Progenitor cell of endocrine pancreas (in vitro differentiated cells): ENCODE measurements around the gene POLN. TPM values are rescaled to one million over a fixed set of nuclear protein-coding genes. Genes with fewer than 3 reads are reported as not detected.

ENCODE experiments used
- DNase-seq: peaks from one replicate; pipeline ENCODE4 v3.0.0; 2021; ENCODE audit warnings: low spot score; ENCODE audit not compliant: unreplicated experiment
- H3K27ac Mint-ChIP-seq: 2 replicates; pipeline ENCODE4 v1.8.0; 2021; ENCODE audit warnings: mild to moderate bottlenecking, moderate library complexity, mixed read lengths
- H3K27me3 Mint-ChIP-seq: 2 replicates; pipeline ENCODE4 v1.8.0; 2021; ENCODE audit warnings: mixed read lengths
- H3K36me3 Mint-ChIP-seq: 2 replicates; pipeline ENCODE4 v1.8.0; 2022; ENCODE audit warnings: mixed read lengths; ENCODE audit not compliant: insufficient read depth
- H3K4me1 Mint-ChIP-seq: 2 replicates; pipeline ENCODE4 v1.8.0; 2021; ENCODE audit warnings: low read depth, mixed read lengths
- H3K4me3 Mint-ChIP-seq: 2 replicates; pipeline ENCODE4 v1.8.0; 2021; ENCODE audit warnings: low read depth, mild to moderate bottlenecking, moderate library complexity, mixed read lengths
- H3K9me3 Mint-ChIP-seq: 2 replicates; pipeline ENCODE4 v1.8.0; 2021; ENCODE audit warnings: low read depth, mixed read lengths
- total RNA-seq: library from RNA; stranded (reverse); gene quantifications from 2 replicates; pipeline ENCODE4 v1.2.1, GENCODE V29; 2021
- TF ChIP-seq, protein P1 (sequence below): fragments of 200-600 bp; sonication (generic); IDR thresholded peaks from one replicate; pipeline ENCODE4 v1.5.0; 2021; ENCODE audit warnings: antibody characterized with exemption, mild to moderate bottlenecking; ENCODE audit not compliant: unreplicated experiment

The POLN gene
- total RNA-seq, 1 donor from 2014 or later, result 5.9 TPM

DNA sequence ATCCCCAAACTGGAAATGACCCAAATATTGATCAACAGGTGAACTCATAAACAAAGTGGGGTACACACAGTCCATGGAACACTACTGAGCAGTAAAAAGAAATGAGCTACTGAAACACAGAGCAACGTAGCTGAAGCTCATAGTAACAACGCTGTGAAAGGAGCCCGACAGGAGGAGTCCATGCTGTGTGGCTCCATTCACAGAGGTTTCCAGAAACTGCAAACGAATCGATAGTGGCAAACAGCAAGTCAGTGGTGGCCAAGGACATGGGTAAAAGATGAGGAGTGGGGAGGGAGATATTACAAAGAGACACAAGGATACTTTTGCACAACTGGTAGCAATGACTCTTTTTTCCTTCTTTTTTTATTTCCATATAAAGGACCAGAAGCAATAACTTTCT, 90.4 kb downstream of the POLN start:
- DNase-seq, result no peak
- TF ChIP-seq, protein P1, sequence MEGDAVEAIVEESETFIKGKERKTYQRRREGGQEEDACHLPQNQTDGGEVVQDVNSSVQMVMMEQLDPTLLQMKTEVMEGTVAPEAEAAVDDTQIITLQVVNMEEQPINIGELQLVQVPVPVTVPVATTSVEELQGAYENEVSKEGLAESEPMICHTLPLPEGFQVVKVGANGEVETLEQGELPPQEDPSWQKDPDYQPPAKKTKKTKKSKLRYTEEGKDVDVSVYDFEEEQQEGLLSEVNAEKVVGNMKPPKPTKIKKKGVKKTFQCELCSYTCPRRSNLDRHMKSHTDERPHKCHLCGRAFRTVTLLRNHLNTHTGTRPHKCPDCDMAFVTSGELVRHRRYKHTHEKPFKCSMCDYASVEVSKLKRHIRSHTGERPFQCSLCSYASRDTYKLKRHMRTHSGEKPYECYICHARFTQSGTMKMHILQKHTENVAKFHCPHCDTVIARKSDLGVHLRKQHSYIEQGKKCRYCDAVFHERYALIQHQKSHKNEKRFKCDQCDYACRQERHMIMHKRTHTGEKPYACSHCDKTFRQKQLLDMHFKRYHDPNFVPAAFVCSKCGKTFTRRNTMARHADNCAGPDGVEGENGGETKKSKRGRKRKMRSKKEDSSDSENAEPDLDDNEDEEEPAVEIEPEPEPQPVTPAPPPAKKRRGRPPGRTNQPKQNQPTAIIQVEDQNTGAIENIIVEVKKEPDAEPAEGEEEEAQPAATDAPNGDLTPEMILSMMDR, result no peak
- H3K4me3 Mint-ChIP-seq, result no peak overlapping the region
- peaks cover 3% of the 10 kb centered on the region for H3K9me3 Mint-ChIP-seq
- H3K4me1 Mint-ChIP-seq, result no peaks in the 10 kb centered on the region
- H3K27me3 Mint-ChIP-seq, result no peaks in the 10 kb centered on the region
- H3K36me3 Mint-ChIP-seq, result peaks cover 2% of the 10 kb centered on the region
- H3K27ac Mint-ChIP-seq, result no peak overlapping the region

DNA sequence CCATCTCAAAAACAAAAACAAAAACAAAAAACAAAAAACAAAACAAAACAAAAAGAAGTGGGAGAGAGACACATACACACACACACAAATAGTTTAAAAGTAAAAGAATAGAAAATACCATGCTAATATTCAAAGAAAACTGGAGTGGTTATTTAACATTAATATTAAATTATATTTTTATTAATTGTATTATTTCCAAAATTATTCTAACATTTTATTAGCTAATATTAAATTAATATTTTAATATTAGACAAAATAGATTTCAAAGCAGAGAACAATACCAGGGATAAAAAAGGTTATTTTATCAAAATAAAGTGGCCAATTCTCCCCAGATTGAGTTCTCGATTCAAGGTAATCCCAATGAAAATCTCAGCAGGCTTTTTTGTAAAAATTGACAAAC, 91.8 kb downstream of the POLN start:
- Mint-ChIP-seq H3K4me3 (no peak overlapping the region), H3K27ac (no peak overlapping the region), H3K27me3 (no peaks in the 10 kb centered on the region)

DNA sequence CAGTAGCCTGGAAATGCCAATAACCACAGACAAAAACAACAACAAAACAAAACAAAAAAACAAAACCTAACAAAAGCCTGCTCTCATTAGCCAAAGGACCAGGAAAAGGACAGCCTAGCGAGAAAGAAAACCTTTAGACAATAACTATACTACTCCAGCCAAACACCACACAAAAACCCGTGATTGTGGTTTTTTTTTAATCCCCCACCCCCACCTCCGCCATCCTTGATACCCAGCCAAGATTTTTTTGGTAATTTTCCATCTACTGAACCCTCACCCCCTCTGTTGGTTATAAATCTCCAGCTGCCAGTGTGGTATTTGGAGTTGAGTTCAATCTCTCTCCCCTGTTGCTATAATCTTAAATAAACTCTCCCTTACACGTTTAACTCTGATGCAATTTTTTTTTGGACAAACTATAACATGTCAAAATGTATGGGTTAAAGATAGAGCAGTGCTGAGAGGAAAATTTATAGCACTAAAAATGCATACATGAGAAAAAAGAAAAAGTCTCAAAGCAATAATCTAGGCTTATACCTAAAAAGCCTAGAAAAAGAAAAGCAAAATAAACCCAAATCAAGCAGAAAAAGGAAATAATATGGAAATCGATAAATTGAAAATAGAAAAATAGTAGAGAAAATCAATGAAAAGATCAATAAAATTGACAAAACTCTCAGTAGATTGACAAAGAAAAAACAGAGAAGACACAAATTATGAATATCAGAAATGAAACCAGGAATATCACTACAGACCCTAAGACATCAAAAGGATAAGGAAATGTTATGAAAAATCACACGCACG, 99.1 kb downstream of the POLN start:
- H3K27ac Mint-ChIP-seq, result no peak overlapping the region
- no peaks in the 10 kb centered on the region for H3K36me3 Mint-ChIP-seq
- H3K4me3 Mint-ChIP-seq, result no peak overlapping the region
- TF ChIP-seq, protein P1, result no peak
- peaks cover 5% of the 10 kb centered on the region for H3K4me1 Mint-ChIP-seq
- peaks cover 8% of the 10 kb centered on the region for H3K9me3 Mint-ChIP-seq
- no peak for DNase-seq
- H3K27me3 Mint-ChIP-seq, result peaks cover 6% of the 10 kb centered on the region

More for the DNA sequence above, 91.8 kb downstream of the POLN start:
- TF ChIP-seq, protein P1, result no peak
- Mint-ChIP-seq H3K36me3 (peaks cover 2% of the 10 kb centered on the region), H3K9me3 (peaks cover 3% of the 10 kb centered on the region), H3K4me1 (no peaks in the 10 kb centered on the region)
- no peak for DNase-seq

DNA sequence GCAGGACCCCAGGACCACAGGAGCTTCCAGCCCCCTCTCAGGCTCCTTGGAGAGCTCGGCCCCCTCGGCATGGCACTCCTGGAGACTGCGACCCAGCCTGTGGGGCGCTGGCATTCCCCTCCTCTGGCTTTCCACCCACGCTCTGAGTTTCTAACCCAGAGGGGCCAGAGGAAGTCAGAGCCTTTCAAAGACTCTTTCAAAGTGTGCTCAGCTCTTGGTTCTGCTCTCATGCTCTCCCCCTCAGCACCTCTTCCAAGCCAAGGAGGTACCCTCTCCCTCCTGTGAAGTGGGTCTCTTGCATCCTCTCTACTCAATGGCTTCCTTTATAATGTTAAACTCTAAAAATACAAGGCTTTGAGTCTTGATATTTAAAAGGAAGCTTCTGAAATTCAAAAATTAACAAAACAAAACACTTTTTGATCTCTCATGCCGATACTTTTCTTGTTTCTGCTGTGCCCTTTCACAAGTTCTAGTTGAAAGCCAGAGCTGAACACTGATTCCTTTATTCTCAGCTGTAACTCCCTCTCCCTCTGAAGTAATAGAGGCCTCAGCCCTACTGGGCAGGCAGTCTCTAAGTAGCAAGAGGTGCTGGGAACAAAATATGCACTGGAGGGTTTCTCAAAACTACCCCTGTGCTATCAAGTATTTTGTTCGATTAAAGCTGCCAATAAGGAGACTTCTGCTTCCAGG, 100.0 kb downstream of the POLN start:
- Mint-ChIP-seq H3K4me3 (no peak overlapping the region), H3K27ac (no peak overlapping the region), H3K36me3 (no peaks in the 10 kb centered on the region), H3K9me3 (peaks cover 8% of the 10 kb centered on the region), H3K4me1 (peaks cover 5% of the 10 kb centered on the region), H3K27me3 (peaks cover 9% of the 10 kb centered on the region)
- DNase-seq, result no peak
- TF ChIP-seq, protein P1, result no peak

DNA sequence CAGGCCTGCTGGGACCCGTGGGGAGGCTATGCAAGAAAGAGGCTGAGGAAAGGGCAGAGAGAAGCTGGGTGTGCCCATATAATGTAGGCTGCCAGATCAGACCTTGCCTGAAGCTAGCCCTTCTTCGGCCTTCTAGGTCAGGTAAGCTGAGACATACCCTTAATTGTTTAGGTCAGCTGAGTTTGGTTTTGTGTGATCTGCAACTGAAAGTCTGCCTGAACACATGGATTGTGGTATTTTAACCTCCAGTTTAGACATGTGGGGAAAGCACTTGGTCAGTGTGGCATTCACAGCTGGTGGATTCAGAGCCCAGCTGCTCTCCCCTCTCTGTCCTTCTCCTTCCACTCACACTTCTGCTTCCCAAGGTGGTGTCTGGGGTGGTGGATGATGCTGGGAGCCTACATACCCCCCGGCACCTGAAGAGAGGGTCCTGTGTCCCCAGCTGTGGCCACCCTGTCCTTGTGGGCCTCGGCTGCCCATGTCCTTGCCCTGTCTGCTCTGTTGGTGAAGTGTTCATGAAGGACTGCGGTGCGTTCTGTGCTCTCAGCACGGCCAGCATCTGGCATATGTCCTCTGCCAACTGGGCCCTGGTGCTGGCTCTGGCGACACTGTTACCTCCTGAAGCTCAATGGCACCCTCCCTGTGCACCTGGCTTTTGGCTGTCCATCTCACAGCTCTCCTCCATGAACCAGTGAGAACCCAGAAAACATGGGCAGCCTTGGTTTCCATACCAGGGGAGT, 100.7 kb downstream of the POLN start:
- TF ChIP-seq, protein P1, result no peak
- Mint-ChIP-seq H3K4me3 (no peak overlapping the region), H3K36me3 (no peaks in the 10 kb centered on the region), H3K9me3 (peaks cover 8% of the 10 kb centered on the region), H3K27me3 (peaks cover 9% of the 10 kb centered on the region), H3K27ac (no peak overlapping the region), H3K4me1 (peaks cover 5% of the 10 kb centered on the region)
- no peak for DNase-seq
